A549 treated with Mapracorat at 1 μM for 4 hours (cell line): Measurements from ENCODE around the gene MTHFD2. TPM values are rescaled to one million over a fixed set of nuclear protein-coding genes. Genes with fewer than 3 reads are reported as not detected.

ENCODE experiments used
- total RNA-seq: library from RNA; stranded (reverse); fragments of 200-300 nt; extraction: Qiagen RNA extraction; gene quantifications from 5 replicates; pipeline ENCODE4 v1.2.3, GENCODE V29; 2022

The MTHFD2 gene
- 136 to 148 TPM (median 145 TPM) in 5 replicates for total RNA-seq

GRCh38 chr2:74198461-74199274 is at the start of gene MTHFD2:
Gene MTHFD2, plus strand, starts transcription at chr2:74198615. Its CDS starts 27 bp downstream, at chr2:74198642.

GRCh38 chr2:74178211-74179062 is 20.0 kb upstream of the MTHFD2 start, which contains the start of gene MOB1A:
Gene MOB1A, minus strand, starts transcription at chr2:74178879. Its CDS starts 205 bp downstream, at chr2:74178674.

Other genes with a start within 250 kb of the MTHFD2 start
- 6.7 to 9.3 TPM (median 9.0 TPM) in 5 replicates for gene TET3, start 213.7 kb upstream of the MTHFD2 start, total RNA-seq
- 120 to 163 TPM (median 136 TPM) in 5 replicates for gene BOLA3, start 50.7 kb upstream of the MTHFD2 start, total RNA-seq
- gene MOB1A, start 19.7 kb upstream of the MTHFD2 start, total RNA-seq: 66.2 to 90.4 TPM (median 80.3 TPM) in 5 replicates
- gene SLC4A5, start 144.8 kb downstream of the MTHFD2 start, total RNA-seq: 0.07 to 0.41 TPM (median 0.36 TPM) in 5 replicates
- gene DCTN1, start 181.7 kb downstream of the MTHFD2 start, total RNA-seq: 112 to 150 TPM (median 144 TPM) in 5 replicates
- 2.4 to 3.7 TPM (median 2.6 TPM) in 5 replicates for gene C2orf81, start 223.0 kb downstream of the MTHFD2 start, total RNA-seq
- 76.9 to 89.4 TPM (median 88.0 TPM) in 5 replicates for gene WDR54, start 223.1 kb downstream of the MTHFD2 start, total RNA-seq
- 18.9 to 25.9 TPM (median 23.9 TPM) in 5 replicates for gene RTKN, start 243.3 kb downstream of the MTHFD2 start, total RNA-seq